Right ventricle myocardium inferior (tissue), 1 donor: ENCODE results near the gene GEMIN2. TPM values are rescaled to one million over a fixed set of nuclear protein-coding genes. Genes with fewer than 3 reads are reported as not detected.
A peak's percentile ranks its signal among the peaks of the same experiment; 100 is the strongest.
"Not testable (repeated sequence)": the region's sequence is repeated elsewhere in the genome, so short reads cannot be mapped to it uniquely, and the experiment has no call there.

ENCODE experiments used
- ATAC-seq: fragments of 200-7000 bp; cut with Tn5 transposase; one replicate; pipeline ENCODE4 v1.9.1; 2020; ENCODE audit warnings: mild to moderate bottlenecking, moderate library complexity
- DNase-seq: peaks from one replicate; pipeline ENCODE4 v3.0.0; 2021; ENCODE audit errors: missing footprints
- intact Hi-C: fragments of 100-400 bp; cut with DNase I; formaldehyde crosslinking; loops from one replicate; pipeline ENCODE4 v1.11.0; 2022
- long read RNA-seq: library from polyadenylated mRNA; unstranded; transcript quantifications from one replicate; pipeline ENCODE4 v2.0.0, GENCODE V29; 2021
- total RNA-seq: library from RNA; stranded (reverse); fragmentation: NEBNext Ultra II Directional; extraction: Animal tissue kit (Norgen Biotek cat#: 25700); gene quantifications from one replicate; pipeline ENCODE4 v1.2.1, GENCODE V29; 2021
- donor health status: DM: no; HTN: yes; CAD: no; lungs with severe emphysema.

The GEMIN2 gene
- 7.0 TPM for total RNA-seq
- long read RNA-seq, partial matches to known transcripts: 0 of 8 reads
- long read RNA-seq, other reads (novel, unspliced or antisense): 4 of 8 reads

- ATAC-seq: peak; percentile 100
- intact Hi-C loops: loop anchor here (5.0 kb wide), 3 partner anchors 58 to 253 kb away; partner anchors contain the start of gene TRAPPC6B
Measured at GRCh38 chr14:39114073-39114838, at the start of gene GEMIN2. TSS of gene GEMIN2 (plus strand) at chr14:39114323. CDS start at chr14:39114339, 16 bp downstream.

DNA sequence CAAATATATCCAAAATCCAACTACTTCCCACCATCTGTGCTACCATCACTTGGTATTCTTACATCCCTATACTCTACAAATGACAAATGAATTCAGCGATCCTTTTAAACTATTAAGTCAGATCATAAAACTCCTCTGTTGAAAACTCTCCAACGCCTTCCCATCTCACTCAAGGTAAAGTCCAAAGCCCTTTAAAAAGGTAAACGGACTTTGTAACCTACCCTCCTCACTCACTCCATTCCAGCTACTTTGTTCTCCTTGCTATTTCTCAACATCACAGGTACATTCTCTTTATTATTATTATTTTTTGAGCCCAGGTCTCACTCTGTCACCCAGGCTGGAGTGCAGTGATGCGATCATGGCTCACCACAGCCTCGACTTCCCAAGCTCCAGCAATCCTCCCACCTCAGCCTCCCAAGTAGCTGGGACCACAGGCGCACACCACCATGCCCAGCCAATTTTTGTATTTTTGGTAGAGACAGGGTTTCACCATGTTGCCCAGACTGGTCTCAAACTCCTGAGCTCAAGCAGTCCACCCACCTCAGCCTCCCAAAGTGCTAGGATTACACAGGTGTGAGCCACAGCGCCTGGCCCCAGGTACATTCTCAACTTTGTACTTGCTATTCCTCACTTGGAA, 44.8 kb upstream of the GEMIN2 start:
- not testable (repeated sequence) for ATAC-seq, DNase-seq

More at GRCh38 chr14:39114073-39114838, at the start of gene GEMIN2:
- DNase-seq: peak; percentile 98

GRCh38 chr14:39069923-39070322, 44.2 kb upstream of the GEMIN2 start:
- ATAC-seq (no peak), DNase-seq (no peak)
- intact Hi-C loops: no loop called here

More for the DNA sequence above, 44.8 kb upstream of the GEMIN2 start:
- intact Hi-C loops: not testable (repeated sequence)

DNA sequence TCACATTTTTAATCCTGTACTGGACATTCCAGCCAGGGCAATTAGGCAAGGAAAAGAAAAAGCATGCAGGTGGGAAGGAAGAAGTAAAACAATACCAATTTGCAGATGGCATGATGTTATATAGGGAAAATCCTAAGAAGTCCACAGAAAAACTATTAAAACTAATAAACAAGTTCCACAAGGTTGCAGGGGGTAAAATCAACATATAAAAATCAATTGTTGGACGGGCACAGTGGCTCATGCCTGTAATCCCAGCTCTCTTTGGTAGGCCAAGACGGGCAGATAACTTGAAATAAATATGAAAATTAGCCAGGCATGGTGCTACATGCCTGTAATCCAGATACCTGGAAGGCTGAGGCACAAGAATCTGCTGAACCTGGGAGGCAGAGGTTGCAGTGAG, 43.0 kb upstream of the GEMIN2 start:
- intact Hi-C loops: no loop called here
- ATAC-seq: no peak
- no peak for DNase-seq

DNA sequence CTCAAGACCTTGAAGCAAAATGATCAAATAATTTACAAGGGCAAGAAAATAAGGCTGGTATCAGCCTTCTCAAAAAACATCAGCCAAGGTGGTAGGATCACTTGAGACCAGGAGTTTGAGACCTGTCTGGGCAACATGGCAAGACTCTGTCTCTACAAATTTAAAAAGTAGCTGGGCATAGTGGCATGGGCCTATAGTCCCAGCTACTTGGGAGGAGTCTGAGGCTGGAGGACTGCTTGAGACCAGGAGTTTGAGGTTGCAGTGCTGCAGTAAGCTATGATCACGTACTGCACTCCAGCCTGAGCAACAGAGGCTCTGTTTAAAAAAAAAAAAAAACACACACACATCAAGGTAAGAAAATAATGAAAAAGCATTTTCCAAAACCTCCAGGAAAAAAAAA, 33.2 kb upstream of the GEMIN2 start:
- intact Hi-C loops: no loop called here
- ATAC-seq (no peak), DNase-seq (no peak)

DNA sequence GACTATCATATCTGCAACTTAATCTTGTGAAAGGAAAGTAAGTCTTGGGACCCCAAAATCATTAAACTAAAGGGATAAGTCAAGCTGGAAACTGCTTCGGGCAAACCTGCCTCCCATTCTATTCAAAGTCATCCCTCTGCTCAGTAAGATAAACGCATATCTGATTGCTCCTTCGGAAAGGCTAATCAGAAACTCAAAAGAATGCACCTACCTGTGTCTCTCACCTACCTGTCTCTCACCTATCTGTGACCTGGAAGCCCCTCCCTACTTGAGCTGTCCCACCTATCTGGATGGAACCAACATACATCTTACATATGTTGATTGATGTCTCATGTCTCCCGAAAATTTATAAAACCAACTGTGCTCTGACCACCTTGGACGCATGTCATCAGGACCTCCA, 31.0 kb upstream of the GEMIN2 start:
- DNase-seq (no peak), ATAC-seq (no peak)
- intact Hi-C loops: no loop called here

DNA sequence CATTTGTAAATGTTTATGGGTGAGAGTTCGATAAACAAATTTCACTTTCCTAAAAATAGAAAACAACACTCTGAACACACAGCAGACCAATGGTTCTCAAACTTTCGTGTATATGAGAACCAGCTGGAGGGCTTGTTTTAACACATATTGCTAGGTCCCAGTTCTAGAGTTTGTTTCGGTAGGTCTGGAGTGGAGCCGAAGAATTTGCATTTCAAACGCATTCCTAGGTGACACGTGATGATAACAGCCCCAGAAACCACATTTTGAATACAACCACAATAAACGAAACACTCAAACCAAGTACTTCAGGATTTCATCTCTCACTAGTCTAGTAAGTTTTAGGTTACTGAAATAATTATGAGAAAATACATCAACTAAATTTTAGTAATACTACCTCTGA, 28.2 kb upstream of the GEMIN2 start:
- no peak for DNase-seq
- ATAC-seq: no peak
- intact Hi-C loops: no loop called here

- intact Hi-C loops: no loop called here
- ATAC-seq (no peak), DNase-seq (no peak)
Measured at GRCh38 chr14:39087493-39087892, 26.6 kb upstream of the GEMIN2 start.

DNA sequence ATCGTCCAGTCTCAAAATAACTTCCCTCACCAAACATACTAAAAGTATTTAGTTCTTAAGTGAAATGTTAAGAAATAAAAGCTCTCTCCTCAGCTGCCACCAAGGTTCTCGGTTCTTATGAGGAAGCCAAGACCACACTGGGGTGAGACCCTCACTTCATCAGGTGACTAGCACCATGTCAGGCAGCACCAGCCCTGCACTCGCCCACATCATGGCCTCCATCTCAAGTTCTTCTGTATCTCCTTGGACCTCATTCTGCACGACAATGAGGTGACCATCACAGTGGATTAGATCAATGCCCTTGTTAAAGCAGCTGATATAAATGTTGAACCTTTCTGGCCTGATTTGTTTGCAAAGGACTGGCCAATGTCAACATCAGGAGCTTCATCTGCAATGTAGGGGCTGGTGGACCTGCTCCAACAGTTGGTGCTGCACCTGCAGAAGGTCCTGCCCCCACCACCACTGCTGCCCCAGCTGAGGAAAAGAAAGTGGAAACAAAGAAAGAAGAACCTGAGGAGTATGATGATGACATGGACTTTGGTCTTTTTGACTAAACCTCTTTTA, 23.5 kb upstream of the GEMIN2 start:
- no peak for ATAC-seq
- intact Hi-C loops: no loop called here
- no peak for DNase-seq

DNA sequence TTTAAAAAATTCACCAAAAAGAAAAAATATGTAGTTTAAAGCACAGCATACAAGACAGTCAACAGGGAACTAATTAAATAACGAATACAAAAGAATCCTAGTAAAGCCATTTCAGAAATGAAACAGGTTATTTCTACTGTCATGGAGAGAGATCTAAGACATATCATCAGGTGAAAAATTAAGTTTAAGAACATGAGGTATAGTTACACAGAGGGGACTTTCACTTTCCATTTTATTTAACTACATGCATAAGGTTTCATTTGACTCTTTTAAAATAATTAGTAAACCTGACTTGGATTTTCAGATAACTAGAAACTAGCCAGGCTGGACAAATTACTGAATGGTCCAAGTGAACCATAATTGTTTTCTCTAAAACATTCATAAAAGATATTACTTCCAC, 22.4 kb upstream of the GEMIN2 start:
- intact Hi-C loops: no loop called here
- ATAC-seq (no peak), DNase-seq (no peak)

DNA sequence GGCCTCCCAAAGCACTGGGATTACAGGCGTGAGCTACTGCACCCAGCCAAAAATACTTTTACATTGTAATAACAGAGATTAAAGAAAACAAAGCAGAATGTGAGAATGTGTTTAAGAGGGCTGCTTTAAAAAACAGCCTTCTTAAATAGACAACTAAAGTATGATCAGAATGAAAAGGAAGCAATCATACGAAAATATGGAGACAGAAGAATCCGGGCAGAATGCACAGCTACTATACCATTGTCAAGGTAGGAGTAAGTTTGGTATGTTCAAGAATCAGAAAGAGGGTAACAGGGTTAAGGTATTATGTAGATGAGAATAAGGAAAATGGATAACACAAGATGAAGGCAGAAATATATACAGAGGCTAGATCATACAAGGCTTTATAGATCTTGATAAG, 19.6 kb upstream of the GEMIN2 start:
- ATAC-seq: no peak
- no peak for DNase-seq
- intact Hi-C loops: no loop called here

- DNase-seq: no peak
- no peak for ATAC-seq
- intact Hi-C loops: no loop called here
Measured at GRCh38 chr14:39097159-39097558, 17.0 kb upstream of the GEMIN2 start.

- intact Hi-C loops, ATAC-seq, DNase-seq: not testable (repeated sequence)
Measured at GRCh38 chr14:39099215-39099614, 14.9 kb upstream of the GEMIN2 start.

GRCh38 chr14:39099748-39100147, 14.4 kb upstream of the GEMIN2 start:
- DNase-seq (no peak), ATAC-seq (no peak)
- intact Hi-C loops: no loop called here

GRCh38 chr14:39102265-39102968, 11.7 kb upstream of the GEMIN2 start:
- DNase-seq (no peak), ATAC-seq (peak; percentile 56)
- intact Hi-C loops: loop anchor here (2.0 kb wide), 1 partner anchor 330 kb away; the partner anchor contains the start of gene FBXO33

DNA sequence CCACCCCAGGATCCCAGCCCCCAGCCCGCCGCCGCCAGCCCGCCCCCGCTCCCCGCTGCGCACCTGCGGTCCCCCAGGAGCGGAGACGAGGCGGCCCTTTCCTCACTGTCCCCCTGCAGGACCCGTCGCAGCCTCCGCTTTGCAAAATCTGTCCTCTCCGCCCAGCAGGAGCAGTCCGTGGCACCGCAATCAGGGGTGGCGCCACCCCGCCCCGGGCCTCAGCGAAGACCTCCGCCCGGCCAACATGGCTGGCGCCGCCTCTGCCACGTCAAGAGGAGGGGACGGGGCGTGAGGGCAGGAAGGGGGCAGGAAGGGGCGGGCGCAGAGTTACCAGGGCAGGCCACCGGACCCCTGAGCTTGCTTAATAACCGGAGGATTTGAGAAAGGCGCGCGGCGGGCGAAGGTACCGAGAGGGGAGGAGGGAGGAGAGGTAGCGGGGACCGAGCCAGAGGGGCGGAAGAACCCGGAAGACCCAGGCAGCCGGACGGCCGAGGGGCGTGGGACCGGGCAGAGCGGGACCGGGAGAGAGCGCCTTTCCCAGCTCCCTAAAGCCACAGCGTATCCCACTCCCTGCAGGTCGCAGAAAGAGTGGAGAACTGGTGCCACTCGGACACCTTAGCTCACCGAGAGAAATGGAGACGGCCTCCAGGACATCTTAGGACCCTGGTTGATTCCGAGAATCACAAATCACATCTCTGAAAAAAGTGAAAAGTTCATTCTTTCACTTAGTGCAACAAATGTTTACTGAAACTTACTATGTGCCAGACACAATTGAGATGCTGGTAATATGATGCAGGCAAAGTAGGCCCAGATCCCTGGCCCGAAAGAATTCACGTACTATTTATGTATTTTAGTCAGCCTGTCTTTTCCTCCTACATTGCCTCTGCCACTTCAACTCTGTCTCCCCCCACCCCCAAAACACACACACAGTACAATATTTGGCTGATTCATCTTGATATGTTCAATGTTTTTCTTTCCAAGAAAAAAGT, 10.9 kb upstream of the GEMIN2 start, which contains the start of gene SEC23A:
Gene SEC23A (minus strand): TSS at position 267 of the 989 bp plus-strand sequence. CDS start 7,117 bp downstream, outside the sequence.
- DNase-seq (peak; percentile 97), ATAC-seq (peak; percentile 98)
- intact Hi-C loops: loop anchor here (2.0 kb wide), 1 partner anchor 330 kb away; the partner anchor contains the start of gene FBXO33

GRCh38 chr14:39104078-39104801, 9.9 kb upstream of the GEMIN2 start:
- DNase-seq, intact Hi-C loops: not testable (repeated sequence)

More at GRCh38 chr14:39104078-39104801, 9.9 kb upstream of the GEMIN2 start:
- not testable (repeated sequence) for ATAC-seq
